M059J (cell line): ENCODE data around the gene EXTL2. TPM values are rescaled to one million over a fixed set of nuclear protein-coding genes. Genes with fewer than 3 reads are reported as not detected.
A peak's percentile ranks its signal among the peaks of the same experiment; 100 is the strongest.
"Not testable (repeated sequence)": the region's sequence is repeated elsewhere in the genome, so short reads cannot be mapped to it uniquely, and the experiment has no call there.

Experiments used
- DNase-seq: peaks from one replicate; pipeline ENCODE4 v3.0.0-alpha.2; 2012; ENCODE audit warnings: low read depth
- total RNA-seq: library from RNA; depleted of rRNA; stranded (reverse); fragments of >200 nt; shearing (Covaris generic); gene quantifications from 2 replicates; pipeline ENCODE4 v1.2.3, GENCODE V29; 2014; rRNA removed

EXTL2 gene, protein sequence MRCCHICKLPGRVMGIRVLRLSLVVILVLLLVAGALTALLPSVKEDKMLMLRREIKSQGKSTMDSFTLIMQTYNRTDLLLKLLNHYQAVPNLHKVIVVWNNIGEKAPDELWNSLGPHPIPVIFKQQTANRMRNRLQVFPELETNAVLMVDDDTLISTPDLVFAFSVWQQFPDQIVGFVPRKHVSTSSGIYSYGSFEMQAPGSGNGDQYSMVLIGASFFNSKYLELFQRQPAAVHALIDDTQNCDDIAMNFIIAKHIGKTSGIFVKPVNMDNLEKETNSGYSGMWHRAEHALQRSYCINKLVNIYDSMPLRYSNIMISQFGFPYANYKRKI
- 23.1 and 24.4 TPM in 2 replicates for total RNA-seq

DNA sequence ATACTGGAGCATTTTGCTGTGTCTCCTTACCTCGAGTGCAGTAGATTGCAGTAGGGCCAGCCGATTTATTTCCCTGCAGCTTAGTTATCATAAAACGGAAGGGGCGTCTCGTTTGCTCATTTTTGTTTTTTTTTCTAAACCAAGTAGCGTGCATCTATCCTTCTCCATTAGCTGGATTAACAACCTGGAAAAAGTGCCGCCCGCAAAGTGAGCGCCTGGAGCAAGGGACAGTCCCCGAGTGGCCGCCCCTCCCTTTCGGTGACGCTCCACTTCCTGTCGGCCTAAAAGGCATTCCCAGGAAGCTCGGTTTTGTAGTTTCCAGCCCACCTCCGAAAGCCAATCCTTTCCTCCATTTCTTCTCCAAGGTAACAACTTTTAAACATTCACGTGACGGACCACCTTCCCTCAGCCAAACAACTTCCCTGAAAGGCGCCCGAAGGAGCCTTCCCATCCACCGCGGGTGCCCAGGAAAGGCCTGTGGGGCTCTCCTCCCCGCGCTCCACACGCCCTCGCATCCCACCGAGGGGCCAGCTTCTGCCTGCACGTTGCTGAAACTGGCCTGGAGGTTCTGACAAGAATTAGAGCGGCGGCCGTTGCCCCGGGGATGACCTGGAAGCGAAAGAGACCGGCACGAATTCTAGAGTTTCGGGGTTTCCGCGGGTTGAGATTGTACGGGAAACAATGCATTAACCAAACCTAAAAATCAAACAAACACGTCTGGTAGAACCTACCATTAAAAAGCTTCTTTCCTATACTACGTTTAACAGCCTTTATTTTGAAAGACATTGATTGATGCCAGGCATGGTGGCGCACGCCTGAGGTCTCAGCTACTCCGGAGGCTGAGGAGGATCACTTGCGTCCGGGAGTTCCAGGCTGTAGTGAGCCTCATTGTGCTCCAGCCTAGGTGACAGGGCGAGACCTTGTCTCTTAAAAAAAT lies at the start of gene EXTL2:
TSS of gene EXTL2 (minus strand) at position 240 of the 937 bp plus-strand sequence. CDS start 6,085 bp downstream, outside the sequence.
- peak; percentile 98 for DNase-seq

DNA sequence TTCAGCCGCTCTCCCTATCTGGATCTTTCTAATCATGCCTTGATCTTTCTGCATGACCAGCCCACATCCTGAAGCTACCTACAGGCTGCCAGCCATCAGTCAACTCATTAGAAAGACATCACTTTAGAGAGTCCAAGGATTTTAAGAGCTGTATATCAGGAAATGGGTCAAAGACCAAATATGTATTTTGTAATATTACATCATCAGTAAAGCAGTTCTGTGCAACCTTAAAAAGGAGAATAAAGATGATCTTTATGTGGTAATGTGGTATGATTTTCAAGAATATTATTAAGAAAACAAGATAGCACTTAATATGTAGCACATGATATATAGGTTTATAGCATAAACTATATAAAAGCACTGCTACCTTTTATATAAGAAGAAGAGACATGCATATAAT lies 48.9 kb upstream of the EXTL2 start:
- no peak for DNase-seq

DNA sequence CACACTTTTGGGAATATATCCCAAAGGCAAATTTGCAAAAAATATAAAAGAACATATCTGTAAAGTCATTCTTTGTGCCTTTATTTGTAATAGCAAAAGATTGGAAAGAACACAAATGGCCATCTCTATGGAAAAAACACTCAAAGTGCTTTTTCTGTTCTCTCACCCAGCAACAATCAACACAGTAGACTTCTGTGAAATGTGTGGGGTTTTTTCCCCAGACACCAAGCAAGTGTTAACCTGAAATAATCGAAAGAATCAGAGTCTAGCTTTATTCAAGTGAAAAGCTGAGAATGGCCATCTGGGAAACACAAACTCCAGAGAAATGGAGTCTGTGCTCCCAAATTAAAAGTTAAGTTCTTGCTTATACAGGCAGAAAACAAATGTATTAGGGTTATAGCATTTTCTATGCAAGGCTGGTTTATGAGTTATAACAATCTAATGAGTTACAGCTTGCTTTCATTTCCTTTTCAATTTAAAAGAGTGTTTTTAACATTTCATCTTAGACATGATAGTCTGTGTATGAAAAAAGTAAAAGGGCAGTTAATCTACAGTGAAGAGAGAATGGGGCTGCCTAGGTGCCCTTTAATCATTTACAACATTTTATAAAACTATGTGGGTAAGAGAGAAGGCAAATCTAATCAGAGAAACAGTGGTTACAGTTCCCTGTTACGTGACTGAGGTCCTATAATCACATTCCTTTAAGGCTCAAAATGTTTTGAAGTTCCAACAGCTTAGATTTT lies 47.8 kb upstream of the EXTL2 start:
- DNase-seq = no peak

DNA sequence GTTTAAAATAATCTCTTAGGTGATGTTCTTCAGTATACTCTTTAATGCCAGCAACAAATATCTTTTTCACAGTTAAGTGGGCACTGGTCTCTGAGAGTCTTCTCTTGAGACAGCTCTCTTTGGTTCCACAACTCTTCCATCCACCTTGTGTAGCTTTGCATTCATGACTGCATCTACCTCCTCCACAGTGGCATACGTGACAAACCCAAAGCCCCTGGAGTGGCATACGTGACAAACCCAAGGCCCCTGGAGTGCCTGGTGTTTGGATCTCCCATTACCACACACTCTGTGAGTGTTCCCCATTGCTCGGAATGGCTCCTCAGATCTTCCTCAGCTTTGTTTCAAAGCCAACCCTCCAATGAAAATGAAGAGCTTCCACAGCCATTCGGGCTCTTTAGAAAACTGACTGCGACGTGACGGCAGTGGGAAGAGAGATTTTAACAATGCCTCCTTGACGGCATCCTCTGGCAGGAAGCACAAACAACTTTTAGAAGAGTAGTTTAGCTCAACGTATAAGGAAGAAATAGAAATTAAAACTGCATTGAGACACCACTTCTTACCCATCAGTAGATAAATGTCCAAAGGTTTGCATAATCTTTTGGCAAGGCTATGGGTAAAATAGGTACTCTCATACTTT lies 47.1 kb upstream of the EXTL2 start:
- no peak for DNase-seq

DNA sequence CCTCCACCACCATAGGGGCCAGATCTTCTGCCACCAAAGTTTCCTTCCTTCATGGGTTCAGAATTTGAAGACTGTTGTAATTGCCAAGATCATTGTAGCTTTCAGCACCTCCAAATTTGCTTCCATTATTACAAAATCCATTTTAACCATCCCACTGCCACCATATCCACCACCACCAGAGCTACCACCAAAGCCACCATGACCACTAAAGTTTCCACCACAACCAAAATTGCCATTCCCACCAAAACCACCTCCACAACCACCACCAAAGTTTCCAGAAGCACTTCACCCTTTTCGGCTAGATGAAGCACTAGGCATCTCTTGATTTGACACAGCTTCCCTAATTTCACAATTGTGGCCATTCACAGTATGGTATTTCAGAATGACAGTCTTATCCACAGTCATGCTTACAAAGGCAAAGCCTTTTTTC lies 46.5 kb upstream of the EXTL2 start:
- DNase-seq = no peak

DNA sequence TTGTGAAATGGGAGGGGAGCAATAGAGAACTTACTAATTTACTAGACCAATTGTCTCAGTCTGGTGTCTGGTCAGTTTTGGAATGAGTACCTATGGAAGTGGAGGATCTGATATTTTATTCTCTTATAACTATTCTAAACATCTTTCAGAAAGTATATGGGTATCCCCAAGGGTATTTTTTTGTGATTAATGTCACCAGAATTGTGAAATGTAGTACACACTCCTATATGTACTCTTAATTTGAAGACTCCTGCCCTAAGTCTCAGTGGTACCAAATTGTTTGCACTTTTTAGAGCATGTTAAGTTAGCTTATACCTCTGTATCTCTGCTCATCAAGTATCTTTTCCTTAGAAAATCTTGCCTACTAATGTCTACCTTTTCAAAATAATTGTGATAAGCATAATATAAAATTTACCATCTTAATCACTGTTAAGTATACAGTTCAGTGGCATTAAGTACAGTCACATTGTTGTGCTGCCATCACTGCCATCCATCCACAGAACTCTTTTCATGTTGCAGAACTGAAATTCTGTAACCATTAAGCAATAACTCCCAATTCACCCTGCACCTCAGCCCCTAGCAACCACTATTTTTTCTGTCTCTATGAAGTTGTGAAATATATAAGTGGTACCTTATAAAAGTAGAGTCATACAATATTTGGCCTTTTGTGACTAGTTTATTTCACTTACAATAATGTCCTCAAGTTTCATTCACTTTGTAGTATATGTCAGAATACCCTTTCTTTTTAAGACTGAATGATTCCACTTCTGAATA lies 41.7 kb upstream of the EXTL2 start:
- no peak for DNase-seq

DNA sequence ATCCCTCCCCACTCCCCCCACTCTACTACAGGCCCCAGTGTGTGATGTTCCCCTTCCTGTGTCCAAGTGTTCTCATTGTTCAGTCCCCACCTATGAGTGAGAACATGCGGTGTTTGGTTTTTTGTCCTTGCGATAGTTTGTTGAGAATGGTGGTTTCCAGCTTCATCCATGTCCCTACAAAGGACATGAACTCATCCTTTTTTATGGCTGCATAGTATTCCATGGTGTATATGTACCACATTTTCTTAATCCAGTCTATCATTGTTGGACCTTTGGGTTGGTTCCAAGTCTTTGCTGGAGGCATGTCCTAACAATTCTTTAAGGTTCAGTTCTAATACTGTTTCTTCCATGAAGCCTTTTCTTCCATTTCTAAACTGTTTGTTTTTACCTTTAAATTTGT lies 38.9 kb upstream of the EXTL2 start:
- not testable (repeated sequence) for DNase-seq

DNA sequence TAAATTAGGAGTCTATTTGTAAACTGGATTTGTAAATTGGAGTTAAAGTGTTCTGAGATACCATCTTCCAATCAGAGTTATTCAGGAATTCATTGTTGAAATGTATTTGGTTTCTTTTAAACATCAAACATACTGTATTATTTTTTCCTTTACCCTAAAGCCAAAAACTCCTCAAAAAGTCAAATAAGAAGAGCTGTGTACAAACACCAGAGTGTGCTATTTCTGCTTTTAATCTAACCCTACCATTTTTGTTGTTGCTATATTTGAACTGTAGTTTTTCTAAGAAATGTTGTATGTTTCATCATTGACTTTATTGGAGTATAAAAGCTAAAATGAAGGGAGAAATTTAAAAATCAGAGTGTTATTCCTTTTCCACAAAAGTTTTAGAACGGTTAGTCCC lies 37.1 kb upstream of the EXTL2 start:
- no peak for DNase-seq

DNA sequence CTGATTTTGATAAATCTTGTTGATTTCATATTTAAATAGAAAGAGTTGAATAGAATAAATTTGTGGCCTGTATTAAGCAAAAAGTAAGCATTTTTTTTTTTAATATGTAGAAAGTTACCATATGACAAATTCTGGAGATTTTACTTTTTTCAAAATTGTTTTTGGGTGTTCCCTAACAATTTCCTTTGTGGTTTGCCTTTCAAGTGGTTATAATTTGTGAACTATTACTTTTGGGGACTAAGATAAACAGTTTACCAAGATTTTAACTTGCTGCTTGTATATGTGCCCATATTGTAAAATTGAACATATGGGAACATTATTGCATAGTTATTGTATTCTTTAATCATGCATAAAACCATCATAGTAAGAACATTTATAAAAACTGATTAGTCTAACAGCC lies 35.9 kb upstream of the EXTL2 start:
- DNase-seq = no peak

DNA sequence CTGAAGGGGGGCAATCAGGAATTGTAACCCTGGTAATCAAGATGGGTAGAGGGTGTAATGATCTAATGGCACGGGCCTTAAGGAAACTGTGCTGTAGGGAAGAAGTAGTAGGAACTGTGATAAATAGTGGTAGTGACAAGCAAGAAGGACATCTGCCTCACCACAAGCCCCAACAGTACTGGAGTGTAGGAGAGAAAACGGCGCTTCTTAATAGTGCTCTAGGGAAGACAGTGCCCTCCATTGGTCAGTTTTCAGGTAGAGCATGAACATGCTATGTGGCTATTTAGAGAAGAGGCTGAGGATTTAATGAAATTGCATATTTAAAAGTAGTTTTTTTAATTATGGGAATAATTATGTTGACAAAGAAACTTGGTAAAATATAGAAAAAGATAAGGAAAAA lies 33.5 kb upstream of the EXTL2 start:
- DNase-seq = peak; percentile 7

DNA sequence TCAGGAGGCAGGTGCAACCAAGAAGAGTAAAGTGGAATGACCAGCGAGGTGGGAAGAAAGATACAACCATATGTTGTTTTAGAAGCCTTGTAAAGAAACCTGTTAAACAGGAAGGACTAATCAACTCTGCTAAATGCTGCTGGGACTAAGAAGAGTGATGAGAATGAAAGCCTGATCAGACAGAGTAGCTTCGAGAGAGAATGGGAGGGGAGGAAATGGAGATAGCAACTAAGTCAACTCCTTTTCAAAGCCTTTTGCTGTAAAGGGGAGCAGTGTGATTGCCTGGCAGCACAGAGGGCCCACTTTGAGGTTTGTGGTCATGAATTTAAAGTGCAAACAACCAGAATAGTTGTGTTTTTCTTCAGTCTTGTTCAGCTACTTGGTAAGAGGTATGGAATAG lies 32.6 kb upstream of the EXTL2 start:
- DNase-seq = no peak

DNA sequence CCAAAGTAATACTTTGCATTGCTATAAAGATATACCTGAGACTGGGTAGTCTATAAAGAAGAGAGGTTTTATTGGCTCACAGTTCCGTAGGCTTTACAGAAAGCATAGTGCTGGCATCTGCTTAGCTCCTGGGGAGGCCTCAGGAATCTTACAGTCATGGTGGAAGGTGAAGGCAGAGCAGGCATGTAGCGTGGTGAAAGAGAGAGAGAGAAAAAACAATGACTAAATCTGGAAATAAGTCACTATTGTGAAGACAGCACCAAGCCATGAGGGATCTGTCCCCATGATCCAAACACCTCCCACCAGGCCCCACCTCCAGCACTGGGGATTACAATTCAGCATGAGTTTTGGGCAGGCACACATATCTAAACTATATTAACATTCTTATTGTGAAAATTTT lies 31.6 kb upstream of the EXTL2 start:
- no peak for DNase-seq

DNA sequence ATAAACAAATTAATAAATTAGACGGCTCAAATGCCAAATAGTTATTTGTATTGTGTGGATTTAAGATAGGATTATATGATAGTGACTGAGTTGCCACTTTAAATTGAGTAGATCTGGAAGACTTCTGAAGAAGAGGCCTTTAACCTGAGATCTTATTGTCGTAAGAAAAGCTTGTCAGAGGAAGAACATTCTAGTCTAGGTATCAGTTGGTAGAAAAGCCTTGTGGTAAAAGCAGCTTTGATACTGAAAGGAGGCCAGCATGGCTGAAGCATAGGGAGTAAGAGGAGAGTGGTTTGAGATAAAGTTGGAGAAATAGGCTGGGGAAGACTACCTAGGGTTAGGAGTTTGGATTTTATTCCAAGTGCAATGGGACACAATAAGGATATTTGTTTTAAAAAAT lies 30.3 kb upstream of the EXTL2 start:
- no peak for DNase-seq

DNA sequence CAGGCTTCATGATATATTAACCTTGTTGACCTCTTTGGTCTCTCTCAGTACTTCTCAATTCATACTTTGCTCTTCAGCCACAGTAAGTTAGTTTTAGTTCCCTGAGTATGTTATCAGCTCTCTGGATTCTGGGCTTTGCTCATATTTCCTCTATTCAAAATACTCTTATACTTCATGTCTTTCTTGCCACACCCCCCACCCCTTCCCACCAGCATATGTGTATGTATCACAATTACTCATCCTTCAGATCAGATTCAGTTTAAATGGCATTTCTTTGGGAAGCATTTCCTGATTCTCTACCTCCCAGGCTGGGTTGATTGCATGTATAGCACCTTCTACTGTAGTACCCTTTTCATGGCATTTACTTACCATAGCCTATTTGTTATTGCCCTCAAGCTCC lies 29.6 kb upstream of the EXTL2 start:
- DNase-seq = peak; percentile 12

DNA sequence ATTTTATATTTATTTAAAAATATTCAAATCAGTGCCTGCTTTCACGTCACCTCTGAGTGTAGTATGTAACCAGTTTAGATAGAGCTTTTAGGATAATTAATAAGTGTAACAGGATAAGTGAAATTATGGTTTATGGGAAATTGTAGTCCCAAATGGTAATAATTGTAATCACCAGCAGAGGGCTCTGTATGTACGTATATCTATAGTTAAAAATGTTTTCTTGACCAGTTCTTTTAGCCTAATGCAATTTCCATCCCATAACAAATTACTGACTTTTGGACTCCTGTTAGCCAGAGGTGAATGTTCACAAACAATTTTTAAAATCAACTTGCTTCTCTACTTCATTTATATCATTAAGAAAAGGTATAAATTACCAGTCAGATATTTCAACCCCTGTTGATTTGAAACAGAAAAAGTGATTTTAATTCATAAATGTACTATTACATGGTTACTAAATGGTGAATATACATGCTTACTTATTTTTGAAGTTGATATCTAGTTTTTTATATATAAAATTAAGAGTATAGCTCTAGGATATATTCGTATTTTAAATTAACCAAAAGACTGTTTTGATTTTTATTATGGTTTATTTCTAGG lies 26.6 kb upstream of the EXTL2 start:
- DNase-seq = peak; percentile 52

DNA sequence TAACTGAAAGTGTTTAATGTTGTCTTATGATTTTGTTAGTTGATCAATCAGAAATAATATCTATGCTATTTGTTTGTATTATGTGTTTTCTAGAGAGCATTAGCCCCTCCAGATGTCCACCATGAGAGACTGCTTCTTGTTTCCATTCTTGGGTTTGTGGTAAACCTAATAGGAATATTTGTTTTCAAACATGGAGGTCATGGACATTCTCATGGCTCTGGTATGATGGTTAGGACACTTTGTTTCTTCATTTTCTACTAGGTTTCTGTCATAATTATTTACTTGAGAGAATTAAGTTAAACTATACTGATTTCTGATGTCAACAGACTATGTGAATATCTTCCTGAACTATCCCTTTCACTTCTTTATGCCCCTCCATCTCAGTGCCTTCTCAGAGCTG lies 17.4 kb upstream of the EXTL2 start:
- DNase-seq = no peak

DNA sequence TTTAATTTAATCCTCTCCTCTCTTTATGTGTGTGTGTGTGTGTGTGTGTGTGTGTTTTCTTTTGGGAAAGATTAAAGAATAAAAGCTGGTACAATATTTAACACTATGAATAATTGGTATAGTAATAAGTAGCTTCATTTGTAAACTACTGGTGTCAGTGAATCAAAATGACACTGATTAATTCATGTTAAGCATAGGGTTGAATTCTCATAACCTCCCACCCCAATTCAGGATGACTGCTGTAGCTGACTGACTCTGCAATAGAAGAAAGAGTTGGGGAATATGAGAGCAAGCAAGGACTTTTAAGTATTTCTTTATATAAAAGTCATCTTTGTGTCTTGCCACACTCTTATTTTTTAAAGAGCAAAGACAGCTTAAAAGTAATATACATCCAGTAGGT lies 14.4 kb upstream of the EXTL2 start:
- no peak for DNase-seq

DNA sequence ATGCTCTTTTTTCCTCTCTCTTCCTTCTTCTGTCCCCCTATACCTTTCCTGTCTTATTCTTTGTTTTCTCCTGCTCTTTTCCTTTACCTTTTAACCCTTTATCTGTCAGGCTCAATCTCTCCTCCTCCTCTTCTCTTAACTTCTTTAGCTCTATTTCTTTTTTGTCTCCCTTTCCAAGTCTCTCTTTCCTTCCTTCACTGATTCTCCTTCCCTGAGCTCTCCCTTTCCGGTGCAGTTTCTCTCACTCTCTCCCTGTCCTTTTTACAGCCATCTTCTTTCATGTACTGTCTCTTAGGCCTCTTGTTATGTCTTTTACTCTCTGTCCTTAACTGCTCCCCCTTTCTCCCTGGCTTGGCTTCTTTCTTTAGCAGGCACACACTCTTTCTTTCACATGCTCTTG lies 13.2 kb upstream of the EXTL2 start:
- no peak for DNase-seq

DNA sequence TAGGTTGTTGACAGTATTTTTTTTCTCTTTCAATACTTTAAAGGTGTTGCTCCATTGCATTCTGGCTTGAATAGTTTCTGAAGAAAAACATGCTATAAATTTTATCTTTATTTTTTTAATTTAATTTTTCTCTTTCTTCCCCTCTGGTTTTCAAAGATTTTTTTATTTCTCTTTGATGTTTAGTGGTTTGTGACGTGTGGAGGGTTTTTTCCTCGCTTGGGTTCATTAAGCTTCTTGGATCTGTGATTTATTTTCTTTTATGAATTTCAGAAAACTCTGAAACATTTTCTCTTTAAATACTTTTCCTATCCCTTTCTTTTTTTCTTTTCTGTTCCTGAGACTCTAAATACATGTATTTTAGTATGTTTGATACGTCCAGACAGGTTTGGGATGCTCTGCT lies 10.5 kb upstream of the EXTL2 start:
- DNase-seq = no peak

DNA sequence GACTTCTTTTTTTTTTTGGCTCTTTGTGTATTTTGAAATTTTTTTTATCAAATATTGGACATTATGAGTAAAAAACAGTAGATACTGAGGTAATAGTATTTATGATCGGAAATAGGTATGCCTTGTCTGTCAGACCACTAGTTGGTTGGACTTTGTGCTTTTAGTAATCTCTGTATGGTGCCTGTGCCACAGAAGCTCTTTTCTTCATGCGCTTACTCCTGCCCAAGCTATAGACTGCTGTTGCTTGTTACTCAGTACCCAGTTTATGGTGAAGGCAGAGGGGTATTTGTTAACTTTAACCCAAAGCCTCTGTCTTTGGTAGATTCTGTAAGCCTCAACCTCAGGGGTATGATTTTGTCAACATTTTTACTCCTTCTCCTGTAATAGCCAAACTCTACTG lies 9.9 kb upstream of the EXTL2 start:
- DNase-seq = no peak

DNA sequence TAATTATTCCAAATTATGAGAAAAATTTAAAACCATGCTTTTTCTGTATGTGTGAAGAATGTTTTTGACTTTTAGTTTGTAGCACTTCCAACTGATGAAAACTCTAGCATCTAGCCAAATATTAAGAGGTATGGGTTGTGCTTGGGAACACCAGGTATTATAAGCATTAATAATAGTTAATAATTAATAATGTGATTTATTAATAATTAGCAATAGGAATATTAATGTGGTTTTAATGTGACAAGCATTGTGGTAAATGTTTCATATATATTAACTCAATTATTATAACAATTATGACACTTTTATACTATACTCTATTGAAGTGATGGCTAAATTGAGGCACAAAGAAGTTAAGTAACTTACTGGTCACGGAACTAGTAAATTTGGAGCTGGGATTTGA lies 9.1 kb upstream of the EXTL2 start:
- no peak for DNase-seq
